Progenitor cell of endocrine pancreas (in vitro differentiated cells): ENCODE results near the gene PDK1. TPM values are rescaled to one million over a fixed set of nuclear protein-coding genes. Genes with fewer than 3 reads are reported as not detected.

Source experiments
- DNase-seq: peaks from one replicate; pipeline ENCODE4 v3.0.0; 2021; ENCODE audit warnings: low spot score; ENCODE audit not compliant: unreplicated experiment
- H3K27ac Mint-ChIP-seq: 2 replicates; pipeline ENCODE4 v1.8.0; 2021; ENCODE audit warnings: mild to moderate bottlenecking, moderate library complexity, mixed read lengths
- H3K27me3 Mint-ChIP-seq: 2 replicates; pipeline ENCODE4 v1.8.0; 2021; ENCODE audit warnings: mixed read lengths
- H3K36me3 Mint-ChIP-seq: 2 replicates; pipeline ENCODE4 v1.8.0; 2022; ENCODE audit warnings: mixed read lengths; ENCODE audit not compliant: insufficient read depth
- H3K4me1 Mint-ChIP-seq: 2 replicates; pipeline ENCODE4 v1.8.0; 2021; ENCODE audit warnings: low read depth, mixed read lengths
- H3K4me3 Mint-ChIP-seq: 2 replicates; pipeline ENCODE4 v1.8.0; 2021; ENCODE audit warnings: low read depth, mild to moderate bottlenecking, moderate library complexity, mixed read lengths
- H3K9me3 Mint-ChIP-seq: 2 replicates; pipeline ENCODE4 v1.8.0; 2021; ENCODE audit warnings: low read depth, mixed read lengths
- total RNA-seq: library from RNA; stranded (reverse); gene quantifications from 2 replicates; pipeline ENCODE4 v1.2.1, GENCODE V29; 2021
- TF ChIP-seq, protein P1 (sequence below): fragments of 200-600 bp; sonication (generic); IDR thresholded peaks from one replicate; pipeline ENCODE4 v1.5.0; 2021; ENCODE audit warnings: antibody characterized with exemption, mild to moderate bottlenecking; ENCODE audit not compliant: unreplicated experiment

The PDK1 gene
- total RNA-seq, 1 donor from 2014 or later = 20.2 TPM

DNA sequence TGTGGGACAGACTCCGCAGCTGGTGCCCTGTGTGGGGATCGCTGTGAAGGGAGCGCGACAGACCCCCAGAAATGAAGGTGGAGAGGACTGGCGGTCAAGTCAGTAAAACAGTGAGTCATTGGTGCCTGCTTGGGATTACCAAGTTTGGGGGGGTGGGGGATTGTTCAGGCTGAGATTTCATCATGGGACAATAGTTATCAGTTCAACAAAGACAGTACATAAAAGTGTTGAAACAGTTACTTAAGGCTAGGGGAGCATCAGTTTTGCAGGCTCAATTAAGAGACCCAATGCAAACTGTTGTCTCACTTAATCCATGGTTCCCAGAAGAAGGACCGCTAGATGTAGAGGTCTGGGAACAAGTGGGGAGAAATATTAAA lies 42.4 kb upstream of the PDK1 start:
- Mint-ChIP-seq H3K4me3 (no peak overlapping the region), H3K27ac (no peak overlapping the region), H3K27me3 (no peaks in the 10 kb centered on the region), H3K9me3 (peaks cover 61% of the 10 kb centered on the region), H3K36me3 (peaks cover 18% of the 10 kb centered on the region), H3K4me1 (no peaks in the 10 kb centered on the region)
- no peak for DNase-seq
- TF ChIP-seq, protein P1, sequence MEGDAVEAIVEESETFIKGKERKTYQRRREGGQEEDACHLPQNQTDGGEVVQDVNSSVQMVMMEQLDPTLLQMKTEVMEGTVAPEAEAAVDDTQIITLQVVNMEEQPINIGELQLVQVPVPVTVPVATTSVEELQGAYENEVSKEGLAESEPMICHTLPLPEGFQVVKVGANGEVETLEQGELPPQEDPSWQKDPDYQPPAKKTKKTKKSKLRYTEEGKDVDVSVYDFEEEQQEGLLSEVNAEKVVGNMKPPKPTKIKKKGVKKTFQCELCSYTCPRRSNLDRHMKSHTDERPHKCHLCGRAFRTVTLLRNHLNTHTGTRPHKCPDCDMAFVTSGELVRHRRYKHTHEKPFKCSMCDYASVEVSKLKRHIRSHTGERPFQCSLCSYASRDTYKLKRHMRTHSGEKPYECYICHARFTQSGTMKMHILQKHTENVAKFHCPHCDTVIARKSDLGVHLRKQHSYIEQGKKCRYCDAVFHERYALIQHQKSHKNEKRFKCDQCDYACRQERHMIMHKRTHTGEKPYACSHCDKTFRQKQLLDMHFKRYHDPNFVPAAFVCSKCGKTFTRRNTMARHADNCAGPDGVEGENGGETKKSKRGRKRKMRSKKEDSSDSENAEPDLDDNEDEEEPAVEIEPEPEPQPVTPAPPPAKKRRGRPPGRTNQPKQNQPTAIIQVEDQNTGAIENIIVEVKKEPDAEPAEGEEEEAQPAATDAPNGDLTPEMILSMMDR = no peak

GRCh38 chr2:172513935-172514586 lies 41.8 kb upstream of the PDK1 start:
- Mint-ChIP-seq H3K4me3 (no peak overlapping the region), H3K27me3 (no peaks in the 10 kb centered on the region), H3K27ac (no peak overlapping the region), H3K4me1 (no peaks in the 10 kb centered on the region), H3K36me3 (peaks cover 16% of the 10 kb centered on the region), H3K9me3 (peaks cover 67% of the 10 kb centered on the region)
- DNase-seq = no peak
- TF ChIP-seq, protein P1 = no peak

DNA sequence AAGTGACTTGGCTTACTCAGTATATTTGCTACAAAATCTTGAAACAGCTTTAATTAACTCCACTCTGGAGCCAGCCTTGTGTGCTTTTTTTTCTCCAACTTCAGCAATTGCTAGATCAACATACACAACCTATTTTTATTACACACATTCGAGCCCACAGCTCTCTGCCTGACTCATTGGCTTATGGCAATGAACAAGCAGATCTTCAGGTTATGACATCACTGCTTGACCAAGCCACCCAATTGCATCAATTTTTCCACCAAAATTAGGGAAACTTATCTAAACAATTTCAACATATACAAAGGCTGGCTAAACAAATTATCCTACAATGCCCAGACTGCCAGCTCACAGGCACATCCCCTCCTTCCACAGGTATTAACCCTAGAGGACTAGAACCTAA lies 39.6 kb upstream of the PDK1 start:
- Mint-ChIP-seq H3K27ac (peak overlapping the region; percentile 54), H3K9me3 (peaks cover 68% of the 10 kb centered on the region), H3K36me3 (peaks cover 14% of the 10 kb centered on the region), H3K4me3 (no peak overlapping the region), H3K4me1 (no peaks in the 10 kb centered on the region), H3K27me3 (no peaks in the 10 kb centered on the region)
- TF ChIP-seq, protein P1 = no peak
- no peak for DNase-seq

- H3K36me3 Mint-ChIP-seq = peaks cover 5% of the 10 kb centered on the region
- DNase-seq = no peak
- no peaks in the 10 kb centered on the region for H3K4me1 Mint-ChIP-seq
- TF ChIP-seq, protein P1 = no peak
- no peak overlapping the region for H3K27ac Mint-ChIP-seq
- peaks cover 48% of the 10 kb centered on the region for H3K9me3 Mint-ChIP-seq
- H3K27me3 Mint-ChIP-seq = no peaks in the 10 kb centered on the region
- H3K4me3 Mint-ChIP-seq = no peak overlapping the region
Measured at GRCh38 chr2:172518995-172519394, 36.9 kb upstream of the PDK1 start.

- Mint-ChIP-seq H3K4me1 (no peaks in the 10 kb centered on the region), H3K4me3 (no peak overlapping the region), H3K27ac (no peak overlapping the region), H3K36me3 (no peaks in the 10 kb centered on the region), H3K27me3 (no peaks in the 10 kb centered on the region), H3K9me3 (peaks cover 36% of the 10 kb centered on the region)
- no peak for DNase-seq
- TF ChIP-seq, protein P1 = no peak
Measured at GRCh38 chr2:172525601-172526000, 30.3 kb upstream of the PDK1 start.
